ENCODE measurements around the gene GCH1.
"Not testable (repeated sequence)": the region's sequence is repeated elsewhere in the genome, so short reads cannot be mapped to it uniquely, and the experiment has no call there.

The GCH1 gene

DNA sequence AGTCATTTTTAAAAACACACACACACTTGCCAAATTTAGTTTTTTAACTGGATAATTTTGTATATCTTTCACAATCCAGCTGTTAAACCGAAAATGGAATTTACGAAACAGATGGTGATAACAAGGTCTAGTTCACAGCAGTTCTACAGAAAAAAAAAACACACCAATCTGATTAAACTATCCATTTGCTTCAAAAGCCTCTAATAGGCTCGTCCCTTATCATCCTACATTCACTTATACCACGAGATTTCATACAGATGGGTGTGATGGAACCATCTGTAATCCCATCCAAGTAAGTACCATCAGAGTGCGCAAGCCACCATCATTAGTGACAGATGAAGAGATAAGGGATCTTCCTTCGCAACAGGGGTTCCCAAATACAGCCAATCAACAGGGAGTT lies 20.1 kb downstream of the GCH1 start:
- Histone ChIP-seq H3K27ac (ENCODE audit: low read depth, low read length) (no peak overlapping the region), H3K4me3 (ENCODE audit: low read depth in 1 of 2, low read length in 2 of 2) (no peak overlapping the region)

DNA sequence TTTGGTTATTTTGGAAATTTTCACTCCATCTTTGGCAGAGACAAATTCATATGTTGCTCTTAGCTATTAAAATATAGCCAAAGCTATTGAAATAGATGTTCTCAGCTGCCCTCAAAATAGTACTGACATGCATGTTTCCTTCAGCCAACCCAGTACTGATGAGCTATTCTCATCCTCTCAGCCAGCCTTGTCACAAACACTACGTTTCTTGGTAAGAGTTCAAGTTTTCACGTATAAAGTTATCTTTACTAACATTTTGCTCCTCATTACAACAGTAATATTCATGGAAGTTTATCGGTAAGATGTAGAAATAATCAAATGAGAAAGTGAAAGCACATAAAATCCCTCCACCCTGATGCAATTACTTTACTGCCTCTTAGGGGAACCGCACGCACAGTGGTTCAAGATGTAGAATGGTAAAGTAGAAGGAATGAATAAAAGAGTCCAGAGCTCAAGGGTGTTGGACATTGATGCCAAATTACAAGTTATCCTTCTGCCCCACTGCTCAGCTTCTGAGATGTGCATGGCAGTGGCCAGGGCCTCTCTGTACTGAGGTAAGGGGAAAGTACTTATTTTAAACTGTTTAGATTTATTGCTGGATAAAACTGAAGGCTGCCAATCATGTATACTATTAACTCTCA lies 20.7 kb downstream of the GCH1 start:
- Histone ChIP-seq H3K36me3 (ENCODE audit: insufficient read depth, low read length) (no peaks in the 10 kb centered on the region), H3K9me3 (ENCODE audit: low read length) (no peaks in the 10 kb centered on the region), H3K4me1 (ENCODE audit: insufficient read depth, low read length) (no peaks in the 10 kb centered on the region), H3K27ac (ENCODE audit: low read depth, low read length) (no peak overlapping the region), H3K27me3 (ENCODE audit: control insufficient read depth in 1 of 2, insufficient read depth in 2 of 2, low read length in 2 of 2) (no peaks in the 10 kb centered on the region), H3K4me3 (ENCODE audit: low read depth in 1 of 2, low read length in 2 of 2) (peak overlapping the region in 1 of 2 donors; percentile 14), H3K9ac (ENCODE audit: low read length) (no peak overlapping the region)

More for the DNA sequence above, 20.1 kb downstream of the GCH1 start:
- Histone ChIP-seq H3K36me3 (ENCODE audit: insufficient read depth, low read length) (no peaks in the 10 kb centered on the region), H3K27me3 (ENCODE audit: control insufficient read depth in 1 of 2, insufficient read depth in 2 of 2, low read length in 2 of 2) (no peaks in the 10 kb centered on the region), H3K4me1 (ENCODE audit: insufficient read depth, low read length) (no peaks in the 10 kb centered on the region), H3K9me3 (ENCODE audit: low read length) (no peaks in the 10 kb centered on the region), H3K9ac (ENCODE audit: low read length) (no peak overlapping the region)

DNA sequence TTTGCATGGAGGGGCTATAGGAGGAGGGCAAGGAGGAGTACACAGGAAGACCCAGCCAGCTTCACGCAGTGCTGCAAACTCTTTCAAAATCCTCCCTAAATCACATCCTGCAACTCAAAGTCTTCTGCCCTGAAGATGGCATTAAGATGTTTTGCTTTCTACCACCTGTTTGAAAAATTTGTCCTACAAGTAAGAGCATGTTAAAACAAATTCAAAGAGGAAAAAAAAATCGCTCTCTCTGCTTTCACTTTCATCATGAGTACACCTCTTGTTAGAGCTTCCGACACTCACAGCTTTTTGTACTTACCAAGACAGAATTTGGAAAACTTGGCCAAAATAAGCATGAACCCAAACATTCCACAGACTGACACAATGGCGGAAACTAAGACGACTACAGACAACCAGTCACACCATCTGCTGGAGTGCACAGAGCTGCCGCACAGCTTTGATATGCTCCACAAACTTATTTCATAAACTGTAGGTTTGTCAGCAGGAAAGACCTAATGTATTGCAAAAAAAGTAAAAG lies 21.3 kb downstream of the GCH1 start:
- no peaks in the 10 kb centered on the region for H3K4me1 ChIP-seq (ENCODE audit: insufficient read depth, low read length)
- H3K4me3 ChIP-seq (ENCODE audit: low read depth in 1 of 2, low read length in 2 of 2) = peak overlapping the region in 1 of 2 donors; percentile 14
- no peak overlapping the region for H3K27ac ChIP-seq (ENCODE audit: low read depth, low read length)
- no peak overlapping the region for H3K9ac ChIP-seq (ENCODE audit: low read length)
- no peaks in the 10 kb centered on the region for H3K27me3 ChIP-seq (ENCODE audit: control insufficient read depth in 1 of 2, insufficient read depth in 2 of 2, low read length in 2 of 2)
- no peaks in the 10 kb centered on the region for H3K9me3 ChIP-seq (ENCODE audit: low read length)
- H3K36me3 ChIP-seq (ENCODE audit: insufficient read depth, low read length) = no peaks in the 10 kb centered on the region

DNA sequence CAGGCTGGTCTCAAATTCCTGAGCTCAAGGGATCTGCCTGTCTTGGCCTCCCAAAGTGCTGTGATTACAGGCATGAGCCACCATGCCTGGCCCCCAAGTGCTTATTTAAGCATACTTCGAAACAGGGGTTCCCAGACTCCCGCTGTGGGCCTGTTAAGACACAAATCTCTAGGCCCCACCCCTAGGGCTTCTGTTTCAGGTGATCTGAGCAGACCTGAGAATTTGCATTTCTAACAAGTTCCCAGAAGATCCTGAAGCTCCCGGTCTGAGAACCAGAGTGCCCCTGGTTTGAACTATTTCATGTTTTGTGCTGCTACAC lies 25.0 kb downstream of the GCH1 start:
- H3K27ac ChIP-seq (ENCODE audit: low read depth, low read length) = no peak overlapping the region
- H3K4me3 ChIP-seq (ENCODE audit: low read depth in 1 of 2, low read length in 2 of 2) = no peak overlapping the region
- no peaks in the 10 kb centered on the region for H3K27me3 ChIP-seq (ENCODE audit: control insufficient read depth in 1 of 2, insufficient read depth in 2 of 2, low read length in 2 of 2)
- no peak overlapping the region for H3K9ac ChIP-seq (ENCODE audit: low read length)
- H3K4me1 ChIP-seq (ENCODE audit: insufficient read depth, low read length) = no peaks in the 10 kb centered on the region
- H3K36me3 ChIP-seq (ENCODE audit: insufficient read depth, low read length) = no peaks in the 10 kb centered on the region
- H3K9me3 ChIP-seq (ENCODE audit: low read length) = no peaks in the 10 kb centered on the region

DNA sequence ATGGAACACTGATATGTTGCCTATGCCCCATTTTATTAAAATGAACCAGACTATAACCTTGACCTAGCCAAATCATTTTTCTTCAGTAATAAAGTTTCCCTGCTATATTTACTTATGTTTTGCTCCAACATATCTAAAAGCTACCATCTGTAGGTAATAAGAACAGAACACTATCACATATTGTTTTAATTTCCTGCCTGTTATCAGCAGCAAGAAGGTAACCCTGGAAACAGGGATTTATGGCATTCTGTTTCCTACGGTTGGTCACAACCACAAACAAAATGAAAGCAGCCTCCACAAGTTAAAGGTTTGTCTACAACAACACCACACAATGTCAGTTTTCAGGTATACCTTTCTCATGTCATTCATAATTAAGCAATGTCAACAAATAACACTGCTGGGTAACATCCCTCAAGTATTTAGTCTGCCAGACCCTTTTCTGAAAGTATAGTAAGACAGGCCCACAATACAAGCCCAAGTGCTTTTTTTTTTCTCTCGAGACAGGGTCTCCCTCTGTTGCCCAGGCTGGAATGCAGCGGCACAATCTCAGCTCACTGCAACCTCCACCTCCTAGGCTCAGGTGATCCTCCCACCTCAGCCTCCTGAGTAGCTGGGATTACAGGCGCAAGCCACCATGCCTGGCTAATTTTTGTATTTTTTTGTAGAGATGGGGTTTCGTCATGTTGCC lies 25.5 kb downstream of the GCH1 start:
- no peaks in the 10 kb centered on the region for H3K4me1 ChIP-seq (ENCODE audit: insufficient read depth, low read length)
- H3K4me3 ChIP-seq (ENCODE audit: low read depth in 1 of 2, low read length in 2 of 2) = no peak overlapping the region
- no peaks in the 10 kb centered on the region for H3K9me3 ChIP-seq (ENCODE audit: low read length)
- no peaks in the 10 kb centered on the region for H3K27me3 ChIP-seq (ENCODE audit: control insufficient read depth in 1 of 2, insufficient read depth in 2 of 2, low read length in 2 of 2)
- H3K27ac ChIP-seq (ENCODE audit: low read depth, low read length) = no peak overlapping the region
- H3K9ac ChIP-seq (ENCODE audit: low read length) = no peak overlapping the region
- no peaks in the 10 kb centered on the region for H3K36me3 ChIP-seq (ENCODE audit: insufficient read depth, low read length)

DNA sequence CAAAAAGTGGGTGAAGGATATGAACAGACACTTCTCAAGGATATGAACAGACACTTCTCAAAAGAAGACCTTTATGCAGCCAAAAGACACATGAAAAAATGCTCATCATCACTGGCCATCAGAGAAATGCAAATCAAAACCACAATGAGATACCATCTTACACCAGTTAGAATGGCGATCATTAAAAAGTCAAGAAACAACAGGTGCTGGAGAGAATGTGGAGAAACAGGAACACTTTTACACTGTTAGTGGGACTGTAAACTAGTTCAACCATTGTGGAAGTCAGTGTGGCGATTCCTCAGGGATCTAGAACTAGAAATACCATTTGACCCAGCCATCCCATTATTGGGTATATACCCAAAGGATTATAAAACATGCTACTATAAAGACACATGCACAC lies 27.0 kb downstream of the GCH1 start:
- not testable (repeated sequence) for H3K4me3 ChIP-seq (ENCODE audit: low read depth in 1 of 2, low read length in 2 of 2); H3K36me3 ChIP-seq (ENCODE audit: insufficient read depth, low read length); H3K9me3 ChIP-seq (ENCODE audit: low read length); H3K9ac ChIP-seq (ENCODE audit: low read length); H3K27ac ChIP-seq (ENCODE audit: low read depth, low read length); H3K27me3 ChIP-seq (ENCODE audit: control insufficient read depth in 1 of 2, insufficient read depth in 2 of 2, low read length in 2 of 2); H3K4me1 ChIP-seq (ENCODE audit: insufficient read depth, low read length)

DNA sequence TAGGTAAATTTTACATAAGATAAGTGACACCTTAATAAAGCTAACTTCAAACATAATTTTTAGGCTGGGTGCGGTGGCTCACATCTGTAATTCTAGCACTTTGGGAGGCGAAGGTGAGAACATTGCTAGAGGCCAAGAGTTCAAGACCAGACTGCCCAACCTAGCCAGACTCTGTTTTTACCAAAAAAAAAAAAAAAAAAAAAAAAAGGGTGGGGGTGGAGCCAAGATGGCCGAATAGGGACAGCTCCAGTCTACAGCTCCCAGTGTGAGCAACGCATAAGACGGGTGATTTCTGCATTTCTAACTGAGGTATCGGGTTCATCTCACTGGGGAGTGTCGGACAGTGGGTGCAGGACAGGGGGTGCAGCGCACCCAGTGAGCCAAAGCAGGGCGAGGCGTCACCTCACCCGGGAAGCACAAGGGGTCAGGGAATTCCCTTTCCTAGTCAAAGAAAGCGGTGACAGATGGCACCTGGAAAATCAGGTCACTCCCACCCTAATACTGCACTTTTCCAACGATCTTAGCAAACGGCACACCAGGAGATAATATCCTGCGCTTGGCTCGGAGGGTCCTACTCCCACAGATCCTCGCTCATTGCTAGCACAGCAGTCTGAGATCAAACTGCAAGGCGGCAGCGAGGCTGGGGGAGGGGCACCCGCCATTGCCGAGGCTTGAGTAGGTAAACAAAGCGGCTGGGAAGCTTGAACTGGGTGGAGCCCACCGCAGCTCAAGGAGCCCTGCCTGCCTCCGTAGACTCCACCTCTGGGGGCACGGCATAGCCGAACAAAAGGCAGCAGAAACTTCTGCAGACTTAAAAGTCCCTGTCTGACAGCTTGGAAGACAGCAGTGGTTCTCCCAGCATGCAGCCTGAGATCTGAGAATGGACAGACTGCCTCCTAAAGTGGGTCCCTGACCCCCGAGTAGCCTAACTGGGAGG lies 32.2 kb downstream of the GCH1 start:
- not testable (repeated sequence) for H3K4me1 ChIP-seq (ENCODE audit: insufficient read depth, low read length); H3K36me3 ChIP-seq (ENCODE audit: insufficient read depth, low read length); H3K27me3 ChIP-seq (ENCODE audit: control insufficient read depth in 1 of 2, insufficient read depth in 2 of 2, low read length in 2 of 2); H3K9me3 ChIP-seq (ENCODE audit: low read length); H3K9ac ChIP-seq (ENCODE audit: low read length); H3K27ac ChIP-seq (ENCODE audit: low read depth, low read length)
- H3K4me3 ChIP-seq (ENCODE audit: low read depth in 1 of 2, low read length in 2 of 2) = peak overlapping the region in 1 of 2 donors; percentile 27

DNA sequence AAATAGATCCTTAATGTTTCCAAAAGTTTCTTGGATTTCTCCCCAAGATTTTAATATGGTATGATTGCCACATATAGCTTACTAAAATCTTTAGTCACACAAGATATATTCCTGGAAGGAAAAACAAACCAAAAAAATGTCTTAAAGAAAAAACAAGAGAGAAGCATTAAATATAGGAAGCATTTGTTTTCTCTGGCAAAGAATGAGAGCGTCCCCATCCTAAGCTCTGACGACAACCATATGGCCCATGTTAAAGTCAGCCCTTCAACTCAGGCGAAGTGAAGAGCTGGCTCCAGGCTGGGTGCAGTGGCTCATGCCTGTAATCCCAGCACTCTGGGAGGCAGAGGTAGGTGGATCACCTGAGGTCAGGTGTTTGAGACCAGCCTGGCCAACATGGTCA lies 35.6 kb downstream of the GCH1 start:
- no peaks in the 10 kb centered on the region for H3K27me3 ChIP-seq (ENCODE audit: control insufficient read depth in 1 of 2, insufficient read depth in 2 of 2, low read length in 2 of 2)
- H3K27ac ChIP-seq (ENCODE audit: low read depth, low read length) = no peak overlapping the region
- H3K36me3 ChIP-seq (ENCODE audit: insufficient read depth, low read length) = no peaks in the 10 kb centered on the region
- H3K4me1 ChIP-seq (ENCODE audit: insufficient read depth, low read length) = no peaks in the 10 kb centered on the region
- H3K9ac ChIP-seq (ENCODE audit: low read length) = no peak overlapping the region
- no peak overlapping the region for H3K4me3 ChIP-seq (ENCODE audit: low read depth in 1 of 2, low read length in 2 of 2)
- H3K9me3 ChIP-seq (ENCODE audit: low read length) = no peaks in the 10 kb centered on the region

DNA sequence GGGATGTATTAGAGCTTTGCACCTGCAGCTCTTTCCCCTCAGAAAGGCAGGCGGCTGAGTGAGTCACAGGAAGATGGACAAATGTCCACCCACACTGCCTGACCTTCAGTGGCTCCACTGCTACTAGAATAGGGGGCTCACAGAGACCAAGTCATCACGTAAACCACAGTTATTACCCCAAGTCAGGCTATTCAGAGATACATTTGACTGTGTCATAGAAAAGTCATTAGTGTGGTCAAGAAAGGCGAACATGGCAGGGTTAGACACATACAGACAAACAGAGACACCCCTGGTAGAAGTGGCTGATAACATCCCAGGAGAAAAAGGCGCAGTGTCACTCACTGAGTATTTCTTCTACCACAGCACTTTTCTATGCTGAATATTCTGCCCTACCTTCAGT lies 36.0 kb downstream of the GCH1 start:
- Histone ChIP-seq H3K36me3 (ENCODE audit: insufficient read depth, low read length) (no peaks in the 10 kb centered on the region), H3K4me1 (ENCODE audit: insufficient read depth, low read length) (no peaks in the 10 kb centered on the region), H3K4me3 (ENCODE audit: low read depth in 1 of 2, low read length in 2 of 2) (no peak overlapping the region), H3K27me3 (ENCODE audit: control insufficient read depth in 1 of 2, insufficient read depth in 2 of 2, low read length in 2 of 2) (no peaks in the 10 kb centered on the region), H3K9ac (ENCODE audit: low read length) (no peak overlapping the region), H3K27ac (ENCODE audit: low read depth, low read length) (no peak overlapping the region), H3K9me3 (ENCODE audit: low read length) (no peaks in the 10 kb centered on the region)

DNA sequence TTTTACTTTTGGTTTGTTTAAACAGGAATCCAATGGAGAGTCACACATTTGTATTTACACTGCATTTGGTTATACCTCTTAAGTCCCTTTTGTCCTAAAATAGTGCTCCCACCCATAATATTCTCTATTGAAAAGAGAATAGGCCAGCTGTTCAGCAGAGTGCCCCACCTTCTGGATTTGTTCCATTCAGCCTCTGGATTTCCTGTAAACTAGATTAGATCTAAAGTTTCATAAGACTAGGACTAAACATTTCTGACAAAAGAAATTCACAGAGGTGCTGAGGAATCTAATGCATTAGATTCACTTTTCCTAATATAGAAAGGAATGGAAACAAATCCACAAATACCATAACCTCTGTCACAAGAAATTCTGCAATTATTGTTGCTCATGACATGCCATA lies 38.1 kb downstream of the GCH1 start:
- no peaks in the 10 kb centered on the region for H3K36me3 ChIP-seq (ENCODE audit: insufficient read depth, low read length)
- H3K4me3 ChIP-seq (ENCODE audit: low read depth in 1 of 2, low read length in 2 of 2) = no peak overlapping the region
- no peaks in the 10 kb centered on the region for H3K27me3 ChIP-seq (ENCODE audit: control insufficient read depth in 1 of 2, insufficient read depth in 2 of 2, low read length in 2 of 2)
- no peak overlapping the region for H3K9ac ChIP-seq (ENCODE audit: low read length)
- no peak overlapping the region for H3K27ac ChIP-seq (ENCODE audit: low read depth, low read length)
- no peaks in the 10 kb centered on the region for H3K9me3 ChIP-seq (ENCODE audit: low read length)
- H3K4me1 ChIP-seq (ENCODE audit: insufficient read depth, low read length) = no peaks in the 10 kb centered on the region

DNA sequence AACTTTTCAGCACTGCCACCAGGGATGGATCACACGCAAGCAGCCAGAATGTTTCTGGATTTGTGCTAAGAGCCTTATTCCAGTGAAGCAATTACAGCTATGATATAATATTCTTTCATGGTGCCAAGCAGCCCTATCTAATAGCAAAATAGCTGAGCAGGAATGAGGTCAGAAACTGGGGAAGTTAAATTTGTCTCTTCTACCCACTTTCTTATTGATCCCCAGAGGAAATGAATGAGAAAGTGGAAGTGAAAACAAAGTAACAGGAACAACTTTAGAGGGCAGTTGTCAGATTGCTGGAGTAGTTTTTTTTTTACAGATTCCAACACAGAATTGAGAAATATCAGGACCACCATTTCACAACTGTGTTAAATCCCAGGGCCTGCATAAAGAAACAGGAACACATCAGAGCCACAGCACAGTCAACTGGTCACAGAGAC lies 44.8 kb downstream of the GCH1 start:
- Histone ChIP-seq H3K27ac (ENCODE audit: low read depth, low read length) (no peak overlapping the region), H3K4me1 (ENCODE audit: insufficient read depth, low read length) (no peaks in the 10 kb centered on the region), H3K9ac (ENCODE audit: low read length) (no peak overlapping the region), H3K27me3 (ENCODE audit: control insufficient read depth in 1 of 2, insufficient read depth in 2 of 2, low read length in 2 of 2) (no peaks in the 10 kb centered on the region), H3K4me3 (ENCODE audit: low read depth in 1 of 2, low read length in 2 of 2) (no peak overlapping the region), H3K36me3 (ENCODE audit: insufficient read depth, low read length) (no peaks in the 10 kb centered on the region), H3K9me3 (ENCODE audit: low read length) (no peaks in the 10 kb centered on the region)

Data from muscle layer of colon (tissue), 2 donors.